Measurements from ENCODE around the gene ZNF317. TPM values are rescaled to one million over a fixed set of nuclear protein-coding genes. Genes with fewer than 3 reads are reported as not detected.

Gene ZNF317
- polyA plus RNA-seq, 1 donor (not counting 4 experiments of a cell fraction or from before 2014, with no cell fraction given), result 25.9 TPM

DNA sequence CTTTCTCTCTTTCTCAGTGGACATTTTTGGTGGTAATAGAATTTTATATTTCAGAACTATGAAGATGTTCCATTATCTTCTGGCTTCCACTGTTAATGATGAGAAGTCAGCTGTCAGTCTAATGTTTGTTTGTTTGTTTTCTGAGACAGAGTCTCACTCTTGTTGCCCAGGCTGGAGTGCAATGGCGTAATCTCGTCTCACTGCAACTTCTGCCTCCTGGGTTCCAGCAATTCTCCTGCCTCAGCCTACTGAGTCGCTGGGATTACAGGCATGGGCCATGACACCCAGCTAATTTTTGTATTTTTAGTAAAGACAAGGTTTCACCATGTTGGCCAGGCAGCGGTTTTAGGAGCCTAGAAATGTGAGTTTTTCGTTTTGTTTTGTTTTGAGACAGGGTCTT, 4.7 kb downstream of the ZNF317 start:
- DNase-seq (ENCODE audit: low read depth, low spot score), result no peak
- peaks cover 10% of the 10 kb centered on the region for H3K9me3 ChIP-seq (ENCODE audit: control insufficient read depth, low read depth, low read length)
- no peak overlapping the region for H3K9ac ChIP-seq (ENCODE audit: control insufficient read depth, extremely low read depth, insufficient read depth, low read length)
- H3K27me3 ChIP-seq (ENCODE audit: control insufficient read depth, extremely low read depth, insufficient read depth, low read length), result no peaks in the 10 kb centered on the region
- H3K79me2 ChIP-seq (ENCODE audit: control insufficient read depth, insufficient read depth, low read length), result peaks cover 96% of the 10 kb centered on the region
- no peak overlapping the region for H3K4me2 ChIP-seq (ENCODE audit: control insufficient read depth, extremely low read depth, insufficient read depth, low read depth, low read length)
- H3K36me3 ChIP-seq (ENCODE audit: control insufficient read depth in 2 of 2, extremely low read depth in 1 of 2, insufficient read depth in 2 of 2, low read length in 2 of 2), result peaks cover 3 to 19% of the 10 kb centered on the region in 2 experiments
- H3K4me1 ChIP-seq (ENCODE audit: control insufficient read depth, extremely low read depth, insufficient read depth, low read length), result peaks cover under 1% of the 10 kb centered on the region
- no peak overlapping the region for H3K4me3 ChIP-seq (ENCODE audit: control insufficient read depth in 2 of 3, extremely low read depth in 1 of 3, insufficient read depth in 2 of 3, low read depth in 1 of 3, low read length in 3 of 3)
- no peak overlapping the region for H3K27ac ChIP-seq (ENCODE audit: control insufficient read depth, insufficient read depth, low read length)
- H4K20me1 ChIP-seq (ENCODE audit: control insufficient read depth, extremely low read depth, insufficient read depth, low read length), result no peaks in the 10 kb centered on the region
- H3K9me1 ChIP-seq (ENCODE audit: control insufficient read depth, extremely low read depth, insufficient read depth, low read length), result no peaks in the 10 kb centered on the region
- H2AFZ ChIP-seq (ENCODE audit: control insufficient read depth, low read length), result no peak overlapping the region
- TF ChIP-seq EZH2 (IDR thresholded peaks at IDR 0.05; ENCODE audit: low read length), result no peak
- TF ChIP-seq, protein P1, sequence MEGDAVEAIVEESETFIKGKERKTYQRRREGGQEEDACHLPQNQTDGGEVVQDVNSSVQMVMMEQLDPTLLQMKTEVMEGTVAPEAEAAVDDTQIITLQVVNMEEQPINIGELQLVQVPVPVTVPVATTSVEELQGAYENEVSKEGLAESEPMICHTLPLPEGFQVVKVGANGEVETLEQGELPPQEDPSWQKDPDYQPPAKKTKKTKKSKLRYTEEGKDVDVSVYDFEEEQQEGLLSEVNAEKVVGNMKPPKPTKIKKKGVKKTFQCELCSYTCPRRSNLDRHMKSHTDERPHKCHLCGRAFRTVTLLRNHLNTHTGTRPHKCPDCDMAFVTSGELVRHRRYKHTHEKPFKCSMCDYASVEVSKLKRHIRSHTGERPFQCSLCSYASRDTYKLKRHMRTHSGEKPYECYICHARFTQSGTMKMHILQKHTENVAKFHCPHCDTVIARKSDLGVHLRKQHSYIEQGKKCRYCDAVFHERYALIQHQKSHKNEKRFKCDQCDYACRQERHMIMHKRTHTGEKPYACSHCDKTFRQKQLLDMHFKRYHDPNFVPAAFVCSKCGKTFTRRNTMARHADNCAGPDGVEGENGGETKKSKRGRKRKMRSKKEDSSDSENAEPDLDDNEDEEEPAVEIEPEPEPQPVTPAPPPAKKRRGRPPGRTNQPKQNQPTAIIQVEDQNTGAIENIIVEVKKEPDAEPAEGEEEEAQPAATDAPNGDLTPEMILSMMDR (optimal IDR thresholded peaks at IDR 0.05 in 1 of 3, IDR thresholded peaks at IDR 0.05 in 1 of 3, conservative IDR thresholded peaks at IDR 0.05 in 1 of 3; ENCODE audit: extremely low read depth in 1 of 3, insufficient read depth in 2 of 3, low read length in 3 of 3), result no peak
- dilution Hi-C loops (cut with MboI; ENCODE audit: extremely low pct_ligation_motif_present, low sequenced_read_pairs), result no loop called here
- FAIRE-seq, result no peak

DNA sequence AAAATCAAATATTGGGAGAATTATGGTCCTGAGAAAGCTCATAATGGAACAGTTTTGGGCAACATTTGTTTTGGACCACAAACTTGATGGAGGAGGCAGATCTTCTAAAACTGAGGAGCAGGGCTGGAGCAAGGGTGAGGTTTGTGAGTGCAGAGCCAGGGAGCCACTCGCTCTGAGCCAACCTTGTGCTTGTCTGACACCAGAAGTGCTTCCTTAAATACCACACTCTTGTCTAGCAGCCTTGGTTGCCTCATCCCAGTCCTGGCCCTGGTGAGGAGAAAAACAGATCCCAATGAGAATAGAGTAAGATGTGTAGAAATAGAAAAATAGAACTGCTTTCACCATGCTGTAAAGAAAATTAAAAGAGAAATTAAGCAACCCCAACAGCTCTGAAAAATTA, 6.7 kb downstream of the ZNF317 start:
- Histone ChIP-seq H3K27ac (ENCODE audit: control insufficient read depth, insufficient read depth, low read length) (no peak overlapping the region), H3K36me3 (ENCODE audit: control insufficient read depth in 2 of 2, extremely low read depth in 1 of 2, insufficient read depth in 2 of 2, low read length in 2 of 2) (peaks cover 3 to 18% of the 10 kb centered on the region in 2 experiments), H3K9me1 (ENCODE audit: control insufficient read depth, extremely low read depth, insufficient read depth, low read length) (no peaks in the 10 kb centered on the region), H4K20me1 (ENCODE audit: control insufficient read depth, extremely low read depth, insufficient read depth, low read length) (no peaks in the 10 kb centered on the region), H3K79me2 (ENCODE audit: control insufficient read depth, insufficient read depth, low read length) (peaks cover 96% of the 10 kb centered on the region), H3K27me3 (ENCODE audit: control insufficient read depth, extremely low read depth, insufficient read depth, low read length) (no peaks in the 10 kb centered on the region), H3K4me1 (ENCODE audit: control insufficient read depth, extremely low read depth, insufficient read depth, low read length) (peaks cover 2% of the 10 kb centered on the region), H3K4me3 (ENCODE audit: control insufficient read depth in 2 of 3, extremely low read depth in 1 of 3, insufficient read depth in 2 of 3, low read depth in 1 of 3, low read length in 3 of 3) (no peak overlapping the region), H3K4me2 (ENCODE audit: control insufficient read depth, extremely low read depth, insufficient read depth, low read depth, low read length) (no peak overlapping the region), H3K9me3 (ENCODE audit: control insufficient read depth, low read depth, low read length) (peaks cover 12% of the 10 kb centered on the region), H2AFZ (ENCODE audit: control insufficient read depth, low read length) (no peak overlapping the region), H3K9ac (ENCODE audit: control insufficient read depth, extremely low read depth, insufficient read depth, low read length) (no peak overlapping the region)
- dilution Hi-C loops (cut with MboI; ENCODE audit: extremely low pct_ligation_motif_present, low sequenced_read_pairs), result no loop called here
- no peak for FAIRE-seq
- TF ChIP-seq, protein P1 (optimal IDR thresholded peaks at IDR 0.05 in 1 of 3, IDR thresholded peaks at IDR 0.05 in 1 of 3, conservative IDR thresholded peaks at IDR 0.05 in 1 of 3; ENCODE audit: extremely low read depth in 1 of 3, insufficient read depth in 2 of 3, low read length in 3 of 3), result no peak
- TF ChIP-seq EZH2 (IDR thresholded peaks at IDR 0.05; ENCODE audit: low read length), result no peak
- no peak for DNase-seq (ENCODE audit: low read depth, low spot score)

All from keratinocyte (primary cell).